HepG2 (cell line): ENCODE measurements around the gene TDG. TPM values are rescaled to one million over a fixed set of nuclear protein-coding genes. Genes with fewer than 3 reads are reported as not detected.
A peak's percentile ranks its signal among the peaks of the same experiment; 100 is the strongest.

Source experiments
- AGO1 ChIP-seq: fragments of 200-400 bp; formaldehyde crosslinking; IDR thresholded peaks from 2 replicates; pipeline ENCODE4 v1.6.1; 2017; ENCODE audit warnings: mild to moderate bottlenecking, low read depth, low read length, moderate library complexity; ENCODE audit not compliant: poor library complexity, severe bottlenecking
- EHMT2 ChIP-seq: fragments of 200-600 bp; sonication (generic); IDR thresholded peaks from 2 replicates; pipeline ENCODE4 v1.7.0; 2017; ENCODE audit warnings: antibody characterized with exemption, low read depth, low read length, borderline replicate concordance
- HNRNPL ChIP-seq: fragments of 200-400 bp; formaldehyde crosslinking; IDR thresholded peaks from 2 replicates; pipeline ENCODE4 v1.6.1; 2017; ENCODE audit warnings: mild to moderate bottlenecking, low read depth, low read length
- MTF2 ChIP-seq: sonication (generic); formaldehyde crosslinking; IDR thresholded peaks from 2 replicates; pipeline ENCODE4 v1.5.0; 2020; ENCODE audit warnings: missing genetic modification reagents, borderline replicate concordance
- SMAD1 ChIP-seq: sonication (generic); formaldehyde crosslinking; IDR thresholded peaks from 2 replicates; pipeline ENCODE4 v1.4.0; 2020; ENCODE audit warnings: missing genetic modification reagents, low read depth, mild to moderate bottlenecking, borderline replicate concordance
- ZNF205 ChIP-seq: IDR thresholded peaks from 2 replicates; pipeline ENCODE4 v1.6.1; 2018; ENCODE audit warnings: missing biosample characterization, missing genetic modification reagents
- ZNF225 ChIP-seq: sonication (generic); formaldehyde crosslinking; IDR thresholded peaks from 2 replicates; pipeline ENCODE4 v1.4.0; 2020; ENCODE audit warnings: mild to moderate bottlenecking, missing genetic modification reagents
- ZNF234 ChIP-seq: sonication (generic); formaldehyde crosslinking; conservative IDR thresholded peaks from 2 replicates; pipeline ENCODE4 v1.5.1; 2020; ENCODE audit warnings: mild to moderate bottlenecking, missing genetic modification reagents
- ZNF292 ChIP-seq: sonication (generic); formaldehyde crosslinking; IDR thresholded peaks from 2 replicates; pipeline ENCODE4 v1.8.1; 2022; ENCODE audit warnings: mild to moderate bottlenecking, low read depth, missing genetic modification reagents, borderline replicate concordance
- ZNF501 ChIP-seq: sonication (generic); formaldehyde crosslinking; IDR thresholded peaks from 2 replicates; pipeline ENCODE4 v1.5.1; 2020; ENCODE audit warnings: mild to moderate bottlenecking, moderate library complexity, missing genetic modification reagents
- ZNF562 ChIP-seq: sonication (generic); formaldehyde crosslinking; IDR thresholded peaks from 2 replicates; pipeline ENCODE4 v1.8.0; 2022; ENCODE audit warnings: missing genetic modification reagents, borderline replicate concordance
- ZNF607 ChIP-seq: sonication (generic); formaldehyde crosslinking; IDR thresholded peaks from 2 replicates; pipeline ENCODE4 v1.5.1; 2020; ENCODE audit warnings: missing genetic modification reagents, mild to moderate bottlenecking, borderline replicate concordance
- ZNF614 ChIP-seq: IDR thresholded peaks from 2 replicates; pipeline ENCODE4 v1.6.1; 2018; ENCODE audit warnings: missing biosample characterization, missing genetic modification reagents, inconsistent platforms, borderline replicate concordance
- ZNF709 ChIP-seq: sonication (generic); formaldehyde crosslinking; IDR thresholded peaks from 2 replicates; pipeline ENCODE4 v1.5.0; 2020; ENCODE audit warnings: mild to moderate bottlenecking, missing genetic modification reagents
- polyA plus RNA-seq, 8 experiments: library from polyadenylated mRNA; depleted of rRNA in 3 of 8; stranded (reverse) in 7 of 8; unstranded in 1 of 8; fragments of >200 nt; fragmentation: Illumina TruSeq in 4 of 8; extraction: Trizol in 4 of 8; gene quantifications; 2 replicates each; pipeline versions ENCODE4 v1.2.1 to v1.2.3, GENCODE V29; 2011 to 2016; ENCODE audit warnings: low read depth in 4 of 8, missing spikeins in 1 of 8, mixed read lengths in 1 of 8; ENCODE audit not compliant: insufficient read depth in 1 of 8
- total RNA-seq, 5 experiments: library from RNA; depleted of rRNA; stranded (reverse); fragments of >200 nt; fragmentation: Illumina TruSeq; extraction: Trizol; gene quantifications; 2 replicates each; pipeline ENCODE4 v1.2.3, GENCODE V29; 2016; ENCODE audit warnings: low read depth in 1 of 5
- TF ChIP-seq, protein P1 (sequence below): sonication (generic); formaldehyde crosslinking; IDR thresholded peaks from 2 replicates; pipeline ENCODE4 v1.4.0; 2020; ENCODE audit warnings: missing genetic modification reagents, low read depth, mild to moderate bottlenecking, borderline replicate concordance
- TF ChIP-seq, protein P2 (sequence below): sonication (generic); formaldehyde crosslinking; conservative IDR thresholded peaks from 2 replicates; pipeline ENCODE4 v1.8.1; 2023; ENCODE audit warnings: missing genetic modification reagents
- TF ChIP-seq, protein P3 (sequence below): sonication (generic); formaldehyde crosslinking; IDR thresholded peaks from 2 replicates; pipeline ENCODE4 v1.4.0; 2020; ENCODE audit warnings: missing genetic modification reagents
- TF ChIP-seq, protein P4 (sequence below): sonication (generic); formaldehyde crosslinking; IDR thresholded peaks from 2 replicates; pipeline ENCODE4 v1.8.1; 2023; ENCODE audit warnings: mild to moderate bottlenecking, missing genetic modification reagents
- TF ChIP-seq, protein P5 (sequence below): sonication (generic); formaldehyde crosslinking; IDR thresholded peaks from 2 replicates; pipeline ENCODE4 v1.9.0; 2022; ENCODE audit warnings: low read depth, missing genetic modification reagents

The TDG gene
- total and polyA plus RNA-seq, 2 of the 13 experiments (the other 11 are each of a cell fraction or from before 2014, with no cell fraction given) = 14.2 to 19.5 TPM

DNA sequence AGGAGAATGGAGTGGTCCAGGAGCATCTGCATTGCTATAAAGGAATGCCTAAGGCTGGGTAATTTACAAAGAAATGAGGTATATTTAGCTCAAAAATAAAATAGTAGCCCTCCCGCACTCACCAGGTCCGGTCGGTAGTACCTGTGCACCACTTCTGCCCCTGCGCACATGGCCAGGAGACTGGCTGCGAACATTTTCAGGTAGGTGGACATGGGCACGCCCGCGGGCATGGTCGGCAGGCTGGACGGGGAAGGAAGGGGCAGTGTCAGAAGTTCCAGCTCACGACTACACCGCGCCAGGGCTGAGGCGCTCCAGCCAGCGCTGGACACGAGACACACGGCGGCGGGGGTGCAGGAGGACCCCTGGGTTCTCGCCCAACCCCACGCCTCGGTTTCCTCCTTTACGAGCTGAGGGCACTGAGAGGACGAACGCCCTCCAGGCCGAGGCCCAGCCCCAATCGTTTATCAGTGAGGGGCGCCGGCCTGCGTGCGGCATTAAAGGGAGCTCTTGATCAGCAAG lies 9.1 kb upstream of the TDG start (continued):
- TF ChIP-seq EHMT2 = 0 out of 2 replicates have a peak, but pooled peaks have one; percentile 6
- 0 out of 2 replicates have a peak, but pooled peaks have one; percentile 33 for TF ChIP-seq ZNF607
- TF ChIP-seq, protein P1, sequence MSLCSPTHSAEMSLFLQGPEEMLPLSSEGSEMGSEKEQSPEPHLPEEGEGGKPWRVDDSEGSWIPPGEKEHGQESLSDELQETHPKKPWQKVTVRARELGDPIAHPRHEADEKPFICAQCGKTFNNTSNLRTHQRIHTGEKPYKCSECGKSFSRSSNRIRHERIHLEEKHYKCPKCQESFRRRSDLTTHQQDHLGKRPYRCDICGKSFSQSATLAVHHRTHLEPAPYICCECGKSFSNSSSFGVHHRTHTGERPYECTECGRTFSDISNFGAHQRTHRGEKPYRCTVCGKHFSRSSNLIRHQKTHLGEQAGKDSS (CRISPR knock-in tag) = 0 out of 2 replicates have a peak, but pooled peaks have one; percentile 60
- 0 out of 2 replicates have a peak, but pooled peaks have one; percentile 36 for TF ChIP-seq ZNF501 (CRISPR knock-in tag)
- no peak for TF ChIP-seq ZNF614
- TF ChIP-seq, protein P2, sequence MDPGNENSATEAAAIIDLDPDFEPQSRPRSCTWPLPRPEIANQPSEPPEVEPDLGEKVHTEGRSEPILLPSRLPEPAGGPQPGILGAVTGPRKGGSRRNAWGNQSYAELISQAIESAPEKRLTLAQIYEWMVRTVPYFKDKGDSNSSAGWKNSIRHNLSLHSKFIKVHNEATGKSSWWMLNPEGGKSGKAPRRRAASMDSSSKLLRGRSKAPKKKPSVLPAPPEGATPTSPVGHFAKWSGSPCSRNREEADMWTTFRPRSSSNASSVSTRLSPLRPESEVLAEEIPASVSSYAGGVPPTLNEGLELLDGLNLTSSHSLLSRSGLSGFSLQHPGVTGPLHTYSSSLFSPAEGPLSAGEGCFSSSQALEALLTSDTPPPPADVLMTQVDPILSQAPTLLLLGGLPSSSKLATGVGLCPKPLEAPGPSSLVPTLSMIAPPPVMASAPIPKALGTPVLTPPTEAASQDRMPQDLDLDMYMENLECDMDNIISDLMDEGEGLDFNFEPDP (CRISPR knock-in tag) = 0 out of 2 replicates have a peak, but pooled peaks have one; percentile 24
- TF ChIP-seq, protein P3, sequence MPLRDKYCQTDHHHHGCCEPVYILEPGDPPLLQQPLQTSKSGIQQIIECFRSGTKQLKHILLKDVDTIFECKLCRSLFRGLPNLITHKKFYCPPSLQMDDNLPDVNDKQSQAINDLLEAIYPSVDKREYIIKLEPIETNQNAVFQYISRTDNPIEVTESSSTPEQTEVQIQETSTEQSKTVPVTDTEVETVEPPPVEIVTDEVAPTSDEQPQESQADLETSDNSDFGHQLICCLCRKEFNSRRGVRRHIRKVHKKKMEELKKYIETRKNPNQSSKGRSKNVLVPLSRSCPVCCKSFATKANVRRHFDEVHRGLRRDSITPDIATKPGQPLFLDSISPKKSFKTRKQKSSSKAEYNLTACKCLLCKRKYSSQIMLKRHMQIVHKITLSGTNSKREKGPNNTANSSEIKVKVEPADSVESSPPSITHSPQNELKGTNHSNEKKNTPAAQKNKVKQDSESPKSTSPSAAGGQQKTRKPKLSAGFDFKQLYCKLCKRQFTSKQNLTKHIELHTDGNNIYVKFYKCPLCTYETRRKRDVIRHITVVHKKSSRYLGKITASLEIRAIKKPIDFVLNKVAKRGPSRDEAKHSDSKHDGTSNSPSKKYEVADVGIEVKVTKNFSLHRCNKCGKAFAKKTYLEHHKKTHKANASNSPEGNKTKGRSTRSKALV (CRISPR knock-in tag) = peak; percentile 66; the same call in 1 of the 2 replicates
- no peak for TF ChIP-seq SMAD1 (CRISPR knock-in tag)
- TF ChIP-seq ZNF234 (CRISPR knock-in tag) = peak; percentile 47; the same call in 1 of the 2 replicates
- TF ChIP-seq ZNF562 (CRISPR knock-in tag) = no peak
- TF ChIP-seq, protein P4, sequence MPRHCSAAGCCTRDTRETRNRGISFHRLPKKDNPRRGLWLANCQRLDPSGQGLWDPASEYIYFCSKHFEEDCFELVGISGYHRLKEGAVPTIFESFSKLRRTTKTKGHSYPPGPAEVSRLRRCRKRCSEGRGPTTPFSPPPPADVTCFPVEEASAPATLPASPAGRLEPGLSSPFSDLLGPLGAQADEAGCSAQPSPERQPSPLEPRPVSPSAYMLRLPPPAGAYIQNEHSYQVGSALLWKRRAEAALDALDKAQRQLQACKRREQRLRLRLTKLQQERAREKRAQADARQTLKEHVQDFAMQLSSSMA (CRISPR knock-in tag) = peak; percentile 53; the same call in 1 of the 2 replicates
- TF ChIP-seq, protein P5, sequence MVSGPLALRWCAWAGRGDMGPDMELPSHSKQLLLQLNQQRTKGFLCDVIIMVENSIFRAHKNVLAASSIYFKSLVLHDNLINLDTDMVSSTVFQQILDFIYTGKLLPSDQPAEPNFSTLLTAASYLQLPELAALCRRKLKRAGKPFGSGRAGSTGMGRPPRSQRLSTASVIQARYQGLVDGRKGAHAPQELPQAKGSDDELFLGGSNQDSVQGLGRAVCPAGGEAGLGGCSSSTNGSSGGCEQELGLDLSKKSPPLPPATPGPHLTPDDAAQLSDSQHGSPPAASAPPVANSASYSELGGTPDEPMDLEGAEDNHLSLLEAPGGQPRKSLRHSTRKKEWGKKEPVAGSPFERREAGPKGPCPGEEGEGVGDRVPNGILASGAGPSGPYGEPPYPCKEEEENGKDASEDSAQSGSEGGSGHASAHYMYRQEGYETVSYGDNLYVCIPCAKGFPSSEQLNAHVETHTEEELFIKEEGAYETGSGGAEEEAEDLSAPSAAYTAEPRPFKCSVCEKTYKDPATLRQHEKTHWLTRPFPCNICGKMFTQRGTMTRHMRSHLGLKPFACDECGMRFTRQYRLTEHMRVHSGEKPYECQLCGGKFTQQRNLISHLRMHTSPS = peak; percentile 67; the same call in 1 of the 2 replicates
- TF ChIP-seq ZNF709 = no peak
- peak; percentile 19; the same call in 1 of the 2 replicates for TF ChIP-seq ZNF225
- TF ChIP-seq AGO1 = peak; percentile 65
- 0 out of 2 replicates have a peak, but pooled peaks have one; percentile 48 for TF ChIP-seq MTF2
- 0 out of 2 replicates have a peak, but pooled peaks have one; percentile 10 for TF ChIP-seq ZNF205
- 0 out of 2 replicates have a peak, but pooled peaks have one; percentile 63 for TF ChIP-seq ZNF292
- 0 out of 2 replicates have a peak, but pooled peaks have one; percentile 62 for TF ChIP-seq HNRNPL
- TF ChIP-seq, all 625 proteins: peak for 41
